ENCODE data around the gene ARID1B.

The ARID1B gene

DNA sequence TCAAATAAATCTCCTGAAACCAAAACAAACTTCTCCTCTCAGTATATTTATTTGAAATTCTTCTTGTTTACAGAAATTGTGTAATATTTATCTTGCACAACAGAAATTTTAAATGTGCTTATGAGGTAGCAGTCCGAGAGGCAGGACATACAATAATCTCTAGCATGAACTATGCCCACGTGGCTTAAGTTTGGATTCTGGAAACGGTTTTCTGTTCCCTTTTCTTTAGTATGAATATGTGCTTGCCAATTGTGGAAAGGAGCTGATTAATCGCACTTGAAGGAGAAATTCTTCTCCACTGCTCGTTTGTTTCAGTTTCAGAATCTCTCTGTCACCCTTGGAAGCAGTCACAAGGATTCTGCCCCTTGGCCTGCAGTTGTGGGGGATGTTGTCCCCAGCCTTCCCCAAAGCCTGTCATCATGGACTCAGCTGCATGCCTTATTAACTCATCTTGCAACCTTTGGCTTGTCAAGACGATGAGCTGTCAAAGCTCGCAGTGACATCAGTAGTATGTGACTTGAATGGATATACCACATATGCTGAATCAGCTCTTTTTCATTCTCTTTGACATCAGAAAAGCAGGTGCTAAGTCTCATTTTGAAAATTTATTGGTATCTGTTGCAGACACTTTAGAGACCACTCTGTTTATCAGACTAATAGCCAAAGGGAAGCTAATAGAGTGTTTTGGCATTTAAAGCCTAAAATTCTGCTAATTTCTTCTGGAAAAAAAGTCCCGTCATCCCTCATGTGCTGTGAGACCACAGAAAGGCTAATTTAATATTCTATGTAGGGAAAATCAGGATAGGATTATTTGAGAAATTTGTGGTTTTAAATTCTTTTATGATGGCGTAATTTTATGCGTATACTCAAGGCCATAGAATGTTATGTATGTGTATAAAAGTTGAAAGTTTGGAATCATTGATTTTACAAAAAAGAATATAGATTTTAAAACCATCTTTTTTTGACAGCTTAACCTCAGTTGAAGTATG is 186.8 kb downstream of the ARID1B start:
- TF ChIP-seq POLR2AphosphoS5 (IDR thresholded peaks at IDR 0.05; ENCODE audit: low read depth, low read length) (no peak), TAF1 (IDR thresholded peaks at IDR 0.05; ENCODE audit: borderline replicate concordance, insufficient read depth, low read length) (no peak), FOXP2 (optimal IDR thresholded peaks at IDR 0.05; ENCODE audit: borderline replicate concordance, extremely low read depth, extremely low read length, insufficient read depth) (no peak), SIN3A (IDR thresholded peaks at IDR 0.05; ENCODE audit: borderline replicate concordance, insufficient read depth, low read length) (no peak)
- TF ChIP-seq, protein P1, sequence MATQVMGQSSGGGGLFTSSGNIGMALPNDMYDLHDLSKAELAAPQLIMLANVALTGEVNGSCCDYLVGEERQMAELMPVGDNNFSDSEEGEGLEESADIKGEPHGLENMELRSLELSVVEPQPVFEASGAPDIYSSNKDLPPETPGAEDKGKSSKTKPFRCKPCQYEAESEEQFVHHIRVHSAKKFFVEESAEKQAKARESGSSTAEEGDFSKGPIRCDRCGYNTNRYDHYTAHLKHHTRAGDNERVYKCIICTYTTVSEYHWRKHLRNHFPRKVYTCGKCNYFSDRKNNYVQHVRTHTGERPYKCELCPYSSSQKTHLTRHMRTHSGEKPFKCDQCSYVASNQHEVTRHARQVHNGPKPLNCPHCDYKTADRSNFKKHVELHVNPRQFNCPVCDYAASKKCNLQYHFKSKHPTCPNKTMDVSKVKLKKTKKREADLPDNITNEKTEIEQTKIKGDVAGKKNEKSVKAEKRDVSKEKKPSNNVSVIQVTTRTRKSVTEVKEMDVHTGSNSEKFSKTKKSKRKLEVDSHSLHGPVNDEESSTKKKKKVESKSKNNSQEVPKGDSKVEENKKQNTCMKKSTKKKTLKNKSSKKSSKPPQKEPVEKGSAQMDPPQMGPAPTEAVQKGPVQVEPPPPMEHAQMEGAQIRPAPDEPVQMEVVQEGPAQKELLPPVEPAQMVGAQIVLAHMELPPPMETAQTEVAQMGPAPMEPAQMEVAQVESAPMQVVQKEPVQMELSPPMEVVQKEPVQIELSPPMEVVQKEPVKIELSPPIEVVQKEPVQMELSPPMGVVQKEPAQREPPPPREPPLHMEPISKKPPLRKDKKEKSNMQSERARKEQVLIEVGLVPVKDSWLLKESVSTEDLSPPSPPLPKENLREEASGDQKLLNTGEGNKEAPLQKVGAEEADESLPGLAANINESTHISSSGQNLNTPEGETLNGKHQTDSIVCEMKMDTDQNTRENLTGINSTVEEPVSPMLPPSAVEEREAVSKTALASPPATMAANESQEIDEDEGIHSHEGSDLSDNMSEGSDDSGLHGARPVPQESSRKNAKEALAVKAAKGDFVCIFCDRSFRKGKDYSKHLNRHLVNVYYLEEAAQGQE (IDR thresholded peaks at IDR 0.05; ENCODE audit: insufficient read depth in 1 of 2, low read depth in 2 of 2, low read length in 2 of 2): no peak

DNA sequence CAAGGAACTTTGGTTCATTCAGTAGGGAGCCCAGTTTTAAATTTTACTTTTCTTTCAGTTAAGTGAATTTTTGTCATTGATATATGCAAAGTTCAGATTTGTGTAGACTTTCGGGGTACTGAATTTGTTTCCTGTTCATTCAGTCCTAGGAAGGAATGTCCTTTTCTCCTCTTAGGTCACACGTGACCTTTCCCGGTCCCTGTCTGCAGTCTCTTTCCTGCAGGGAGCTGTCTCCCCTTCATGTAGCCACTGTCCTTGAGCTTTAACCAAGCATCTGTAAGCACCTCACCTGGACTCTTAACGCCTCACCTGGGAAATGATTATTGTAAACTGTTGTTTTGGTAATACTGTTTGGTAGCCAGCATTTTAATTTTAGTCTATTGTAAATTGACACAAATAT is 190.7 kb downstream of the ARID1B start:
- TF ChIP-seq SIN3A (IDR thresholded peaks at IDR 0.05; ENCODE audit: borderline replicate concordance, insufficient read depth, low read length): no peak
- TF ChIP-seq, protein P1 (IDR thresholded peaks at IDR 0.05; ENCODE audit: insufficient read depth in 1 of 2, low read depth in 2 of 2, low read length in 2 of 2): no peak
- TF ChIP-seq FOXP2 (optimal IDR thresholded peaks at IDR 0.05; ENCODE audit: borderline replicate concordance, extremely low read depth, extremely low read length, insufficient read depth): no peak
- no peak for TF ChIP-seq POLR2AphosphoS5 (IDR thresholded peaks at IDR 0.05; ENCODE audit: low read depth, low read length)
- no peak for TF ChIP-seq TAF1 (IDR thresholded peaks at IDR 0.05; ENCODE audit: borderline replicate concordance, insufficient read depth, low read length)

DNA sequence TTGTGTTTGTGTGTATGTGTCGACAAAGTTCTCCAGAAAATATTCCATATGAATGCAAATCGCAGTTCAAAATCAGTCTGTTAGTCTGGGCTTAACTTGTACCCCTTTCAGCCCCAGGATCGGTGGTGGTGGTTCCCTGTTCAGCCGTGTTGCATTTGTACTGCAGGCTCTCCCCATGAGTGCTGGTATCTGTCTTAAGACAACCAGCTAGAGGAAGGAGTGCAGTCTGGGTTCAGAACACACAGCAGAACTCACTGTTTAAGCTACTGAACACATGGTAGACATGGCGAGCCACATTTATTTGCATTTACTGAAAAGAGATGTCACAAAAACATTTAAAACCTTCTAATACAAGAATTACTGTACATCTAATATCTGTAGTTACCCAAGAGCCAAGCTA is 192.1 kb downstream of the ARID1B start:
- TF ChIP-seq POLR2AphosphoS5 (IDR thresholded peaks at IDR 0.05; ENCODE audit: low read depth, low read length): no peak
- no peak for TF ChIP-seq TAF1 (IDR thresholded peaks at IDR 0.05; ENCODE audit: borderline replicate concordance, insufficient read depth, low read length)
- TF ChIP-seq, protein P1 (IDR thresholded peaks at IDR 0.05; ENCODE audit: insufficient read depth in 1 of 2, low read depth in 2 of 2, low read length in 2 of 2): no peak
- no peak for TF ChIP-seq SIN3A (IDR thresholded peaks at IDR 0.05; ENCODE audit: borderline replicate concordance, insufficient read depth, low read length)
- no peak for TF ChIP-seq FOXP2 (optimal IDR thresholded peaks at IDR 0.05; ENCODE audit: borderline replicate concordance, extremely low read depth, extremely low read length, insufficient read depth)

DNA sequence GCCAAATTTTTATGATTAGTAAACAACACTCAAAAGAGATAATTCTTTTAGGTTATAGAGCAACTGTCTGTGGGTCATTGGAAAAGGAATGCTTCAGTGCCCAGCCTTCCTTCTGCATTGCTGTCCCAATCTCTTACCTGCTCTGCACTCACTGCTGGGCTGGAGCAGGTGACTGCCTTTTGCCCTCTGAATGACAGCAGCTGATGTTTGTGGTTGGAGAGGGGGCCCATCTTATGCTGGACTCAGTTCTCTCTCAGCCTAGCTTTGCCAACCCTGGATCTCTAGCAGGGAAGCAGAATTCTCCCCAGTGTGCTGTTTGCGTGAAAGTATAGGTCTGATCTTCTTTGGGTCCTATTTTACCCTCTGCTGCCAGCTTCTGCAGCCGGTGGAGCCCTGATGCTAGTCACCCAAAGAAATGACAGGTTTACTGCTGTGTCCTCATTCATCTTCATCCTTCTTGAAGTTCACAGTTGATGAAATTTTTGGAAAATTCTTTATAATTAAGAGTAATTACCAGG is 193.5 kb downstream of the ARID1B start:
- TF ChIP-seq, protein P1 (IDR thresholded peaks at IDR 0.05; ENCODE audit: insufficient read depth in 1 of 2, low read depth in 2 of 2, low read length in 2 of 2): no peak
- TF ChIP-seq FOXP2 (optimal IDR thresholded peaks at IDR 0.05; ENCODE audit: borderline replicate concordance, extremely low read depth, extremely low read length, insufficient read depth) (no peak), TAF1 (IDR thresholded peaks at IDR 0.05; ENCODE audit: borderline replicate concordance, insufficient read depth, low read length) (no peak), SIN3A (IDR thresholded peaks at IDR 0.05; ENCODE audit: borderline replicate concordance, insufficient read depth, low read length) (no peak), POLR2AphosphoS5 (IDR thresholded peaks at IDR 0.05; ENCODE audit: low read depth, low read length) (no peak)
